T47D (cell line): Measurements from ENCODE around the gene OSGIN1.
A peak's percentile ranks its signal among the peaks of the same experiment; 100 is the strongest.
"Not testable (repeated sequence)": the region's sequence is repeated elsewhere in the genome, so short reads cannot be mapped to it uniquely, and the experiment has no call there.

Source experiments
- DNase-seq, 2 experiments: peaks; one replicate each; pipeline versions ENCODE4 v3.0.0 to v3.0.0-alpha.2; 2011 to 2012; ENCODE audit warnings: low read depth in 1 of 2, low spot score in 1 of 2
- JUND ChIP-seq: IDR thresholded peaks from 2 replicates; pipeline ENCODE4 v1.6.1; 2012; ENCODE audit warnings: low read depth
- in situ Hi-C: cut with HindIII; loops from 2 replicates; pipeline ENCODE4 v1.10.0; 2016; ENCODE audit warnings: low sequenced_read_pairs, low pct_unique_long_range_greater_than_20kb

OSGIN1 gene

DNA sequence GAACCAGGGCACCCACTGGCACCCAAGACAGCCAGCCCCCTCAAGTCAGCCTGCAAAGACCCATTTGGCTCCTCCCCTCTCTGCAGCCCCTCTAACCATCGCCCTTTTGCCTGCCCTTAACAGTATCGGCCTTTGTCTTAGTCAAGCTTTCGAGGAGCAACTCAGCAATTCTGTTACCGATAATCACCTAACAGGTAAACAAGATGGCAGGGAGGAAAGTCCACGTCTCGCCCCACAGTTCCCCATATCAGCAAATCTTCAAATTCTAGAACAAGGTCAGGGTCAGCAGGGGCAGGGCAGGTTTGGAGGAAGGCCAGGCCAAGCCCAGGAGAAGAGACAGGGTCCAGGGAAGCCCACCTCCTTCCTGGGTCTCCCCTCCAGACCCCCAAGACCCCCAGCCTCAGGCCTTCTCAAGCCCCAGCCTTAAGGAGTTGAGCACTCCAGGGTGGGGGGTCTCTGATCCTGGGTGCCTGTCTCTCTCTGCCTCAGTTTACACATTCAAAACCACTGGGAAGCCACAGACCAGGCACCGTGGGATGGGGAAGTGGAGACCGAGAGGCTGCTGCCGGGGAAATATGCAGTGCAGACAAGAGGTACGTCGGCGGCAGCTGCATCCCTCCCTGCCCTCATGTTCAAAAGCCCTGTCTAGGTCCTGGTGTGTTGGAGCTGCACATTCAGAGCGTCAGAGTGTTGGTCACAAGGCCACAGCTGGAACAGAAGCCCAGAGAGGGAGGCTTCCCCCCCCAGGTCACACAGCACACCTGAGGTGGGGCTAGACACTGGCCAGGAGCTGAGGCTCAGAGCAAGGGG, 3.9 kb upstream of the OSGIN1 start:
- DNase-seq: no peak
- in situ Hi-C loops: no loop called here
- TF ChIP-seq JUND: no peak

DNA sequence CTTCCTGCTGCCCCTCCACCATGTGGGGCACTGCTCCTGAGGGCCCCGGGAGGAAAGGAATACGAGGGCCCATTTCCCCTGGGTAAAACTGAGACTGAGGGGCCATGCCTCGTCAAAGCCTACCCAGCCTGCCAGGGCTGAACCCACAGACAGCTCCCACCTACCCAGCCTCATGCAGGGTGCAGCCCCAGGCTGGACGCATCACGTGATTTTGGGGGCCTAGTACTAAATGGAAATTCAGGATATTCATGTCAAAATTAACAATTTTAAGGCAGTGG, 3.4 kb upstream of the OSGIN1 start:
- in situ Hi-C loops: no loop called here
- no peak for DNase-seq
- no peak for TF ChIP-seq JUND

GRCh38 chr16:83950862-83951399, 2.1 kb upstream of the OSGIN1 start:
- DNase-seq, in situ Hi-C loops: not testable (repeated sequence)

DNA sequence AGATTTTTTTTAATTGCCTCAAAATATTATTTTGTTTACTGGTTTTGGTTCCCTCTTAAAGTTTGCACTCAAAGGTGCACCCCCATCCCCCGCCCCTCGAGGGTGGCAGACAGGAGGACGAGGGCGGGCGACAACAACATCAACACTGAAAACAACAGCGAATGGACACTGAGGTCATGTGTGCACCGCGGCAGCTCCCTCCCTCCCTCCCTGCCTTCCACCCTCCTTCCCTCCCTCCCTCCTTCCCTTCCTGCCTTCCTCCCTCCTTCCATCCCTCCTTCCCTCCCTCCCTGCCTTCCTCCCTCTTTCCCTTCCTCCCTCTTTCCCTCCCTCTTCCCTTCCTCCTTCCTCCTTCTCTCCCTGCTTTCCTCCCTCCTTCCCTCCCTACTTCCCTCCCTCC, 1.5 kb upstream of the OSGIN1 start:
- peak in 1 of 2 experiments; percentile 61 for DNase-seq
- no peak for TF ChIP-seq JUND
- in situ Hi-C loops: no loop called here

DNA sequence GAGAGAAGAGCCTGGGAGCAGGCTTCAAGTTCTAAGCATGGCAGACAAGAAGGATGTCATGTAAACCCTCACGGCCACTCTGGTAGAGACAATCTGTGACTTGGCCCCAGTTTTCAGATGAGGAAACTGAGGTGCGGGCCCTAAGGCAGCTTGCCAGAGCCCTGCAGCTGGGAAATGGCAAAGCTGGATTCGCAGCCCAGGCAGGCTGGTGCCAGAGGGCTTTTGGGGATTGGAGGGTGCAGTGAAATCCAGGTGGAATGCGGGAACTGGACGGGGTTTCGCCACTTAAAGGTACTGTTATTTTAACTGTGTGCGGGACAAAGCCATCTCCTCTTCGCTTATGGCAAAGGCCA, 477 bp upstream of the OSGIN1 start:
- DNase-seq: peak in 1 of 2 experiments; percentile 93
- no peak for TF ChIP-seq JUND
- in situ Hi-C loops: no loop called here

GRCh38 chr16:83953796-83954576, 946 bp downstream of the OSGIN1 start:
- peak; percentile 79 to 92 for DNase-seq
- no peak for TF ChIP-seq JUND
- in situ Hi-C loops: no loop called here

- in situ Hi-C loops: no loop called here
- peak in 1 of 2 experiments; percentile 92 for DNase-seq
- 0 out of 2 replicates have a peak, but pooled peaks have one; percentile 27 for TF ChIP-seq JUND
Measured at GRCh38 chr16:83954577-83955016, 1.6 kb downstream of the OSGIN1 start.

- in situ Hi-C loops: no loop called here
- no peak for TF ChIP-seq JUND
- DNase-seq: peak in 1 of 2 experiments; percentile 67
Measured at GRCh38 chr16:83955218-83956130, 2.4 kb downstream of the OSGIN1 start.

DNA sequence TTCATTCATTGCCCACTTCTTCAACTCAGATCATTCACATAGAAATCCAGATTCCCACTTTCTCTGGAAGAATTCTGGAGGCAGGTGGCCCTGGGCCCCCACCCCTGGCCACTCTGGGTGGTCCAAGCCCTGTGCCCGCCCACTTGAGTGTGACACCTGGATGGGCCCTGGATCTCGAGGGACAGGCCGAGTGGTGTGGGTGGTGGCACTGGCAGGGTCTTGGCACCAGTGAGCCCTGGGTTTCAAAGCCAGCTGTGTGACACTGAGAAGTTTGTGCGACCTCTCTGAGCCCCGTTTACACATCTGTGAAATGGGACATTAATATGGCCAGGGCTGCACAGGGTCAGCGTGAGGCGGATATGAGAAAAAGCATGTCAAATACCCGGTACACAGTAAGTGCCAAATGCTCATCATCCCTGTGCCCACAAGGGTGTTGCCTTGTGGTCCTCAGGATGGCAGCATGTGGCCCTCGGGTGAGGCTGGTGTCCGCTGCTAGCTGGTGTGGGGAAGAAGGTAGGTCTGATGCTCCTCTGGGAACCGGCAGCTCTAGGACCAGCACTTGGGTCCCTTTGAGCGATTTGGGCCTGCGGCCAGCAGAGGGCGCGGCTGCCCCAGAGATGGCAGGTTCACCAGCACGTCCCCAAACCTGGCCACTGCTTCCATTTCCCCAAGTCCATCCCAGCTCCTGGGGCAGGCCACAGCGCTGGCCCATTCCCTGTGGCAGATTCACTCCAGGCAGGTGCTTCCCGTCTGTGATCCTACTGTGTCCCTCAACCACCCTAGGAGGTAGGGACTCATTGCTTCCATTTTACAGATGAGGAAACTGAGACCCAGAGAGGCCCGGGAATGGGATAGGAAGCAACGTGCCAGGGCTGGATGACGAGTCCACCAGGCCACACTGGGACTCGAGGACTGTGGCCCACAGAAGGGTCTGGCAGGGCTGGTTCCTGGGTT, 3.6 kb downstream of the OSGIN1 start:
- in situ Hi-C loops: no loop called here

GRCh38 chr16:83957296-83957855, 4.3 kb downstream of the OSGIN1 start:
- no peak for TF ChIP-seq JUND
- no peak for DNase-seq
- in situ Hi-C loops: no loop called here

More for the DNA sequence above, 3.6 kb downstream of the OSGIN1 start:
- DNase-seq: peak; percentile 82 to 92
- TF ChIP-seq JUND: no peak
